ENCODE measurements around the gene SPATA25. TPM values are rescaled to one million over a fixed set of nuclear protein-coding genes. Genes with fewer than 3 reads are reported as not detected.

SPATA25 gene
- total and polyA plus RNA-seq, 4 donors: 0.43 to 7.6 (median 1.2) TPM

GRCh38 chr20:45894797-45895196 is 7.4 kb upstream of the SPATA25 start (continued):
- TF ChIP-seq MAX (IDR thresholded peaks at IDR 0.05) (no peak), HNF4G (IDR thresholded peaks at IDR 0.05) (no peak), JUND (IDR thresholded peaks at IDR 0.05) (no peak), HNF4A (conservative IDR thresholded peaks at IDR 0.05) (no peak), GABPA (IDR thresholded peaks at IDR 0.05 in 1 of 2, conservative IDR thresholded peaks at IDR 0.05 in 1 of 2) (no peak), NR2F2 (IDR thresholded peaks at IDR 0.05) (no peak), YY1 (IDR thresholded peaks at IDR 0.05) (no peak), ATF3 (IDR thresholded peaks at IDR 0.05) (no peak)

- 94% methylated on average over 4 of the region's 4 CpGs for WGBS
- TF ChIP-seq YY1 (IDR thresholded peaks at IDR 0.05) (no peak), RXRA (IDR thresholded peaks at IDR 0.05) (no peak), FOXA1 (IDR thresholded peaks at IDR 0.05) (no peak), JUND (IDR thresholded peaks at IDR 0.05) (no peak), REST (IDR thresholded peaks at IDR 0.05) (no peak), HNF4A (conservative IDR thresholded peaks at IDR 0.05) (no peak), TAF1 (conservative IDR thresholded peaks at IDR 0.05) (no peak), GABPA (IDR thresholded peaks at IDR 0.05 in 1 of 2, conservative IDR thresholded peaks at IDR 0.05 in 1 of 2) (no peak), EGR1 (IDR thresholded peaks at IDR 0.05; ENCODE audit: low read depth in 2 of 2) (no peak), CTCF (IDR thresholded peaks at IDR 0.05; ENCODE audit: low read depth, low read length, missing input control) (no peak)
- H3K4me1 ChIP-seq (ENCODE audit: control insufficient read depth in 4 of 4, insufficient read depth in 4 of 4, low read length in 3 of 4): peaks cover 0 to 41% (median 33%) of the 10 kb centered on the region in 4 donors
- H3K27ac ChIP-seq (ENCODE audit: low read depth in 1 of 2, low read length in 2 of 2): no peak overlapping the region
- no peak overlapping the region for H3K4me3 ChIP-seq (ENCODE audit: low read depth in 1 of 3, low read length in 3 of 3)
- H3K9ac ChIP-seq (ENCODE audit: low read depth in 1 of 2, low read length in 2 of 2): no peak overlapping the region
- no peaks in the 10 kb centered on the region for H3K9me3 ChIP-seq (ENCODE audit: control insufficient read depth in 4 of 4, low read length in 3 of 4)
- no peaks in the 10 kb centered on the region for H3K27me3 ChIP-seq (ENCODE audit: control insufficient read depth in 4 of 4, insufficient read depth in 4 of 4, low read length in 3 of 4)
- no peak for DNase-seq (ENCODE audit: low spot score)
- peaks cover 16 to 49% (median 22%) of the 10 kb centered on the region in 4 donors for H3K36me3 ChIP-seq (ENCODE audit: control insufficient read depth in 4 of 4, insufficient read depth in 3 of 4, low read depth in 1 of 4, low read length in 3 of 4)
These were observed 6.4 kb upstream of the SPATA25 start for GRCh38 chr20:45893831-45894230.

GRCh38 chr20:45892828-45893500 is 5.5 kb upstream of the SPATA25 start:
- Histone ChIP-seq H3K27me3 (ENCODE audit: control insufficient read depth in 4 of 4, insufficient read depth in 4 of 4, low read length in 3 of 4) (no peaks in the 10 kb centered on the region), H3K36me3 (ENCODE audit: control insufficient read depth in 4 of 4, insufficient read depth in 3 of 4, low read depth in 1 of 4, low read length in 3 of 4) (peaks cover 12 to 41% (median 19%) of the 10 kb centered on the region in 4 donors), H3K4me3 (ENCODE audit: low read depth in 1 of 3, low read length in 3 of 3) (no peak overlapping the region), H3K4me1 (ENCODE audit: control insufficient read depth in 4 of 4, insufficient read depth in 4 of 4, low read length in 3 of 4) (peaks cover 2 to 48% (median 39%) of the 10 kb centered on the region in 4 donors), H3K9ac (ENCODE audit: low read depth in 1 of 2, low read length in 2 of 2) (no peak overlapping the region), H3K27ac (ENCODE audit: low read depth in 1 of 2, low read length in 2 of 2) (no peak overlapping the region), H3K9me3 (ENCODE audit: control insufficient read depth in 4 of 4, low read length in 3 of 4) (no peaks in the 10 kb centered on the region)
- 62% methylated on average over 4 of the region's 4 CpGs for WGBS
- DNase-seq (ENCODE audit: low spot score): no peak
- TF ChIP-seq HNF4G (IDR thresholded peaks at IDR 0.05) (no peak), ZBTB33 (IDR thresholded peaks at IDR 0.05) (no peak), RAD21 (IDR thresholded peaks at IDR 0.05) (no peak), ATF3 (IDR thresholded peaks at IDR 0.05) (no peak), JUND (IDR thresholded peaks at IDR 0.05) (no peak), FOXA1 (IDR thresholded peaks at IDR 0.05) (no peak), FOXA2 (IDR thresholded peaks at IDR 0.05) (no peak), NR2F2 (IDR thresholded peaks at IDR 0.05) (no peak), MAX (IDR thresholded peaks at IDR 0.05) (no peak)

All from liver (tissue), 9 donors.